GM12878 (cell line): ENCODE data around the gene BCL2. TPM values are rescaled to one million over a fixed set of nuclear protein-coding genes. Genes with fewer than 3 reads are reported as not detected.

Source experiments
- BMI1 ChIP-seq: fragments of 450-650 bp; IDR thresholded peaks from 2 replicates; pipeline ENCODE4 v1.6.1; 2016; ENCODE audit warnings: mild to moderate bottlenecking, moderate library complexity, borderline replicate concordance
- CBX3 ChIP-seq: fragments of 200-600 bp; sonication (generic); IDR thresholded peaks from 2 replicates; pipeline ENCODE4 v1.6.1; 2016; ENCODE audit warnings: low read depth, borderline replicate concordance
- HDGF ChIP-seq: fragments of 450-650 bp; IDR thresholded peaks from 2 replicates; pipeline ENCODE4 v1.6.1; 2016; ENCODE audit warnings: antibody characterized with exemption
- NR2F1 ChIP-seq: fragments of 450-650 bp; conservative IDR thresholded peaks from 2 replicates; pipeline ENCODE4 v1.6.1; 2017; ENCODE audit warnings: mild to moderate bottlenecking
- RCOR1 ChIP-seq: conservative IDR thresholded peaks from 2 replicates; pipeline ENCODE4 v1.6.1; 2012; ENCODE audit warnings: low read depth, low read length, improper control_type of control experiment
- SMC3 ChIP-seq: IDR thresholded peaks from 2 replicates; pipeline ENCODE4 v1.6.1; 2011; ENCODE audit warnings: low read length, improper control_type of control experiment, borderline replicate concordance
- STAT1 ChIP-seq: fragments of 450-650 bp; conservative IDR thresholded peaks from 2 replicates; pipeline ENCODE4 v1.6.1; 2014; ENCODE audit warnings: antibody characterized with exemption, mild to moderate bottlenecking
- TAF1 ChIP-seq: IDR thresholded peaks from 2 replicates; pipeline ENCODE4 v1.6.1; 2011; ENCODE audit warnings: mild to moderate bottlenecking, low read depth, low read length, borderline replicate concordance
- TBL1XR1 ChIP-seq: IDR thresholded peaks from 2 replicates; pipeline ENCODE4 v1.6.1; 2012; ENCODE audit warnings: low read depth, low read length, improper control_type of control experiment
- TCF3 ChIP-seq: IDR thresholded peaks from 2 replicates; pipeline ENCODE4 v1.6.1; 2012; ENCODE audit warnings: low read depth, mild to moderate bottlenecking, low read length, borderline replicate concordance; ENCODE audit not compliant: insufficient read depth
- ZNF274 ChIP-seq: IDR thresholded peaks from one replicate; pipeline ENCODE4 v1.8.0; 2011; ENCODE audit not compliant: insufficient read length, insufficient read depth
- ZNF622 ChIP-seq: fragments of 450-650 bp; IDR thresholded peaks from 2 replicates; pipeline ENCODE4 v1.6.1; 2017; ENCODE audit warnings: mild to moderate bottlenecking, inconsistent platforms
- polyA plus RNA-seq, 11 experiments: library from polyadenylated mRNA; depleted of rRNA in 4 of 11; unstranded in 6 of 11; stranded (reverse) in 5 of 11; fragments of >200 nt; fragmentation: Nextera tagmentation in 4 of 11; fragmentation: Illumina TruSeq in 1 of 11; extraction: Ambion mirVana in 4 of 11; extraction: Trizol in 1 of 11; gene quantifications; 1 replicate in 1 of 11; 2 replicates in 10 of 11; pipeline versions ENCODE4 v1.2.1 to v1.2.3, GENCODE V29; 2011 to 2016; ENCODE audit warnings: inconsistent platforms in 2 of 11, missing spikeins in 2 of 11, low read depth in 1 of 11
- total RNA-seq, 4 experiments: library from RNA; depleted of rRNA in 3 of 4; stranded (reverse); fragments of >200 nt in 3 of 4; fragmentation: Illumina TruSeq in 1 of 4; extraction: Trizol in 1 of 4; gene quantifications; 2 replicates each; pipeline versions ENCODE4 v1.2.1 to v1.2.3, GENCODE V29; 2013 to 2021
- TF ChIP-seq, protein P1 (sequence below): fragments of 450-650 bp; IDR thresholded peaks from 2 replicates; pipeline ENCODE4 v1.6.1; 2017; ENCODE audit warnings: mild to moderate bottlenecking
- TF ChIP-seq, protein P2 (sequence below): fragments of 450-650 bp; formaldehyde crosslinking; IDR thresholded peaks from 2 replicates; pipeline ENCODE4 v1.5.0; 2022; ENCODE audit warnings: mild to moderate bottlenecking, missing genetic modification characterization
- TF ChIP-seq, protein P3 (sequence below): fragments of 450-650 bp; formaldehyde crosslinking; IDR thresholded peaks from 2 replicates; pipeline ENCODE4 v1.4.0; 2022; ENCODE audit warnings: mild to moderate bottlenecking, moderate library complexity
- TF ChIP-seq, protein P4 (sequence below): IDR thresholded peaks from 2 replicates; pipeline ENCODE4 v1.6.1; 2012; ENCODE audit warnings: low read depth, low read length, improper control_type of control experiment
- TF ChIP-seq, protein P5 (sequence below): IDR thresholded peaks from 2 replicates; pipeline ENCODE4 v1.6.1; 2012; ENCODE audit warnings: mild to moderate bottlenecking, low read depth, low read length

BCL2 gene
- total and polyA plus RNA-seq, 10 of the 15 experiments (the other 5 are each of a cell fraction or from before 2014, with no cell fraction given): 4.1 to 47.8 (median 19.3) TPM

DNA sequence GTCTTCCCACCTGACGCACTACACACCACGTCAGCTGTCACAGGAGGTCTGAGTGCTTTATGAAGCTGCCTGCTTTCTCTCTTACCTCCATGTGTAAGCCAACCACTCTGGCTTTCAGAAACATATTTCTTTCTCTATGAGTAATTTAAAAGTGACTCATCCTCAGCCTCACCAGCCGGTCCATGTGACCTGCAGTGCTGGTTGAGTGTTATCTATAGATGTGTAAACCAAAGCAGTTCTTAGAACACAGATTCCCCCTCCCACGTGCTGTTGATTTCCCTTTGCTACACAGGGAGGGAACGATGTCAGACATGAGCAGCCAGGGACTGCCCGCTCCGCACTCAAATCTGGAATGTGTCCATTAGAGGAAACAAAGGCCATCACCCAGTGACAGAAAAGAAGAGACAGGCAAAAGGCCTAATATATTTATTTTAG lies 157.8 kb downstream of the BCL2 start (continued):
- TF ChIP-seq TAF1 (peak; percentile 37; the same call in 1 of the 2 replicates), ZNF622 (no peak), RCOR1 (no peak), STAT1 (no peak), CBX3 (no peak), ZNF274 (no peak), TCF3 (peak; percentile 87; the same call in 1 of the 2 replicates), SMC3 (peak; percentile 24; the same call in 1 of the 2 replicates), TBL1XR1 (peak; percentile 96), NR2F1 (no peak), BMI1 (no peak), HDGF (no peak)
- TF ChIP-seq, protein P1, sequence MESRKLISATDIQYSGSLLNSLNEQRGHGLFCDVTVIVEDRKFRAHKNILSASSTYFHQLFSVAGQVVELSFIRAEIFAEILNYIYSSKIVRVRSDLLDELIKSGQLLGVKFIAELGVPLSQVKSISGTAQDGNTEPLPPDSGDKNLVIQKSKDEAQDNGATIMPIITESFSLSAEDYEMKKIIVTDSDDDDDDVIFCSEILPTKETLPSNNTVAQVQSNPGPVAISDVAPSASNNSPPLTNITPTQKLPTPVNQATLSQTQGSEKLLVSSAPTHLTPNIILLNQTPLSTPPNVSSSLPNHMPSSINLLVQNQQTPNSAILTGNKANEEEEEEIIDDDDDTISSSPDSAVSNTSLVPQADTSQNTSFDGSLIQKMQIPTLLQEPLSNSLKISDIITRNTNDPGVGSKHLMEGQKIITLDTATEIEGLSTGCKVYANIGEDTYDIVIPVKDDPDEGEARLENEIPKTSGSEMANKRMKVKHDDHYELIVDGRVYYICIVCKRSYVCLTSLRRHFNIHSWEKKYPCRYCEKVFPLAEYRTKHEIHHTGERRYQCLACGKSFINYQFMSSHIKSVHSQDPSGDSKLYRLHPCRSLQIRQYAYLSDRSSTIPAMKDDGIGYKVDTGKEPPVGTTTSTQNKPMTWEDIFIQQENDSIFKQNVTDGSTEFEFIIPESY: no peak
- TF ChIP-seq, protein P2, sequence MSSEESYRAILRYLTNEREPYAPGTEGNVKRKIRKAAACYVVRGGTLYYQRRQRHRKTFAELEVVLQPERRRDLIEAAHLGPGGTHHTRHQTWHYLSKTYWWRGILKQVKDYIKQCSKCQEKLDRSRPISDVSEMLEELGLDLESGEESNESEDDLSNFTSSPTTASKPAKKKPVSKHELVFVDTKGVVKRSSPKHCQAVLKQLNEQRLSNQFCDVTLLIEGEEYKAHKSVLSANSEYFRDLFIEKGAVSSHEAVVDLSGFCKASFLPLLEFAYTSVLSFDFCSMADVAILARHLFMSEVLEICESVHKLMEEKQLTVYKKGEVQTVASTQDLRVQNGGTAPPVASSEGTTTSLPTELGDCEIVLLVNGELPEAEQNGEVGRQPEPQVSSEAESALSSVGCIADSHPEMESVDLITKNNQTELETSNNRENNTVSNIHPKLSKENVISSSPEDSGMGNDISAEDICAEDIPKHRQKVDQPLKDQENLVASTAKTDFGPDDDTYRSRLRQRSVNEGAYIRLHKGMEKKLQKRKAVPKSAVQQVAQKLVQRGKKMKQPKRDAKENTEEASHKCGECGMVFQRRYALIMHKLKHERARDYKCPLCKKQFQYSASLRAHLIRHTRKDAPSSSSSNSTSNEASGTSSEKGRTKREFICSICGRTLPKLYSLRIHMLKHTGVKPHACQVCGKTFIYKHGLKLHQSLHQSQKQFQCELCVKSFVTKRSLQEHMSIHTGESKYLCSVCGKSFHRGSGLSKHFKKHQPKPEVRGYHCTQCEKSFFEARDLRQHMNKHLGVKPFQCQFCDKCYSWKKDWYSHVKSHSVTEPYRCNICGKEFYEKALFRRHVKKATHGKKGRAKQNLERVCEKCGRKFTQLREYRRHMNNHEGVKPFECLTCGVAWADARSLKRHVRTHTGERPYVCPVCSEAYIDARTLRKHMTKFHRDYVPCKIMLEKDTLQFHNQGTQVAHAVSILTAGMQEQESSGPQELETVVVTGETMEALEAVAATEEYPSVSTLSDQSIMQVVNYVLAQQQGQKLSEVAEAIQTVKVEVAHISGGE: no peak
- TF ChIP-seq, protein P3, sequence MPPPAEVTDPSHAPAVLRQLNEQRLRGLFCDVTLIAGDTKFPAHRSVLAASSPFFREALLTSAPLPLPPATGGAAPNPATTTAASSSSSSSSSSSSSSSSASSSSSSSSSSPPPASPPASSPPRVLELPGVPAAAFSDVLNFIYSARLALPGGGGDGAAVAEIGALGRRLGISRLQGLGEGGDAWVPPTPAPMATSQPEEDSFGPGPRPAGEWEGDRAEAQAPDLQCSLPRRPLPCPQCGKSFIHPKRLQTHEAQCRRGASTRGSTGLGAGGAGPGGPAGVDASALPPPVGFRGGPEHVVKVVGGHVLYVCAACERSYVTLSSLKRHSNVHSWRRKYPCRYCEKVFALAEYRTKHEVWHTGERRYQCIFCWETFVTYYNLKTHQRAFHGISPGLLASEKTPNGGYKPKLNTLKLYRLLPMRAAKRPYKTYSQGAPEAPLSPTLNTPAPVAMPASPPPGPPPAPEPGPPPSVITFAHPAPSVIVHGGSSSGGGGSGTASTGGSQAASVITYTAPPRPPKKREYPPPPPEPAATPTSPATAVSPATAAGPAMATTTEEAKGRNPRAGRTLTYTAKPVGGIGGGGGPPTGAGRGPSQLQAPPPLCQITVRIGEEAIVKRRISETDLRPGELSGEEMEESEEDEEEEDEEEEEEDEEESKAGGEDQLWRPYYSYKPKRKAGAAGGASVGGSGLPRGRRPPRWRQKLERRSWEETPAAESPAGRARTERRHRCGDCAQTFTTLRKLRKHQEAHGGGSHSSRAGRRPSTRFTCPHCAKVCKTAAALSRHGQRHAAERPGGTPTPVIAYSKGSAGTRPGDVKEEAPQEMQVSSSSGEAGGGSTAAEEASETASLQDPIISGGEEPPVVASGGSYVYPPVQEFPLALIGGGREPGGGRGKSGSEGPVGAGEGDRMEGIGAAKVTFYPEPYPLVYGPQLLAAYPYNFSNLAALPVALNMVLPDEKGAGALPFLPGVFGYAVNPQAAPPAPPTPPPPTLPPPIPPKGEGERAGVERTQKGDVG (CRISPR knock-in tag): 0 out of 2 replicates have a peak, but pooled peaks have one; percentile 46
- TF ChIP-seq, protein P4, sequence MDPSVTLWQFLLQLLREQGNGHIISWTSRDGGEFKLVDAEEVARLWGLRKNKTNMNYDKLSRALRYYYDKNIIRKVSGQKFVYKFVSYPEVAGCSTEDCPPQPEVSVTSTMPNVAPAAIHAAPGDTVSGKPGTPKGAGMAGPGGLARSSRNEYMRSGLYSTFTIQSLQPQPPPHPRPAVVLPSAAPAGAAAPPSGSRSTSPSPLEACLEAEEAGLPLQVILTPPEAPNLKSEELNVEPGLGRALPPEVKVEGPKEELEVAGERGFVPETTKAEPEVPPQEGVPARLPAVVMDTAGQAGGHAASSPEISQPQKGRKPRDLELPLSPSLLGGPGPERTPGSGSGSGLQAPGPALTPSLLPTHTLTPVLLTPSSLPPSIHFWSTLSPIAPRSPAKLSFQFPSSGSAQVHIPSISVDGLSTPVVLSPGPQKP: 0 out of 2 replicates have a peak, but pooled peaks have one; percentile 26
- TF ChIP-seq, protein P5, sequence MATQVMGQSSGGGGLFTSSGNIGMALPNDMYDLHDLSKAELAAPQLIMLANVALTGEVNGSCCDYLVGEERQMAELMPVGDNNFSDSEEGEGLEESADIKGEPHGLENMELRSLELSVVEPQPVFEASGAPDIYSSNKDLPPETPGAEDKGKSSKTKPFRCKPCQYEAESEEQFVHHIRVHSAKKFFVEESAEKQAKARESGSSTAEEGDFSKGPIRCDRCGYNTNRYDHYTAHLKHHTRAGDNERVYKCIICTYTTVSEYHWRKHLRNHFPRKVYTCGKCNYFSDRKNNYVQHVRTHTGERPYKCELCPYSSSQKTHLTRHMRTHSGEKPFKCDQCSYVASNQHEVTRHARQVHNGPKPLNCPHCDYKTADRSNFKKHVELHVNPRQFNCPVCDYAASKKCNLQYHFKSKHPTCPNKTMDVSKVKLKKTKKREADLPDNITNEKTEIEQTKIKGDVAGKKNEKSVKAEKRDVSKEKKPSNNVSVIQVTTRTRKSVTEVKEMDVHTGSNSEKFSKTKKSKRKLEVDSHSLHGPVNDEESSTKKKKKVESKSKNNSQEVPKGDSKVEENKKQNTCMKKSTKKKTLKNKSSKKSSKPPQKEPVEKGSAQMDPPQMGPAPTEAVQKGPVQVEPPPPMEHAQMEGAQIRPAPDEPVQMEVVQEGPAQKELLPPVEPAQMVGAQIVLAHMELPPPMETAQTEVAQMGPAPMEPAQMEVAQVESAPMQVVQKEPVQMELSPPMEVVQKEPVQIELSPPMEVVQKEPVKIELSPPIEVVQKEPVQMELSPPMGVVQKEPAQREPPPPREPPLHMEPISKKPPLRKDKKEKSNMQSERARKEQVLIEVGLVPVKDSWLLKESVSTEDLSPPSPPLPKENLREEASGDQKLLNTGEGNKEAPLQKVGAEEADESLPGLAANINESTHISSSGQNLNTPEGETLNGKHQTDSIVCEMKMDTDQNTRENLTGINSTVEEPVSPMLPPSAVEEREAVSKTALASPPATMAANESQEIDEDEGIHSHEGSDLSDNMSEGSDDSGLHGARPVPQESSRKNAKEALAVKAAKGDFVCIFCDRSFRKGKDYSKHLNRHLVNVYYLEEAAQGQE: no peak
